NCI-H1436 (cell line): ENCODE results near the gene TANGO6.
"Not testable (repeated sequence)": the region's sequence is repeated elsewhere in the genome, so short reads cannot be mapped to it uniquely, and the experiment has no call there.

Source experiments
- DNase-seq: peaks from one replicate; lab custom pipeline; 2025; lab: John Stamatoyannopoulos, UW

TANGO6 gene

GRCh38 chr16:68969338-68969737 is 126.0 kb downstream of the TANGO6 start:
- no peak for DNase-seq

- DNase-seq: no peak
These were observed 128.7 kb downstream of the TANGO6 start for GRCh38 chr16:68972013-68972412.

- DNase-seq: peak; percentile 22
These were observed 129.4 kb downstream of the TANGO6 start for GRCh38 chr16:68972720-68973119.

DNA sequence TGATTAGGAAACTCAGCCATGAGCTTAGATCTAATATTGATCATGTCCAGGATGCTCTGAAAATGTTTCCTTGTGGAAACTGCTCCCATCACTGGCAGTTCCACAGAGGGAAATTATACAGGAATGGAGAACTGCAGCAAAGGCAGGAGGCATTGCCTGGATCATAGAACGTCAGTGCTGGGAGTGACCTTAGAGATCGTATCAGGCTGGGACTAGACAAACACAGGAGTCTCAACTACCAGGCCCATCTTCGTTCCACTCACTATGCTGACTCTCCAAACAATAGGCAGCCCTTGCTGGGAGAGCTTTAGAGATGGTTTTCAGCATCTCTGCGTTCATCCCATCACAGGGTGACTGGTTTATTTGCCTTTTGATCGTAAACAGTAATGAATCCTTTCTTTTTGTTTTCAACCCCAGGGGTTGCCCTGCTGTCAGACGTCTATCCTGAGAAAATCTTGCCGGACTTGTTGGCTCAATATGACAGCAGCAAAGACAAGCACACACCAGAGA is 130.3 kb downstream of the TANGO6 start:
- DNase-seq: no peak

DNA sequence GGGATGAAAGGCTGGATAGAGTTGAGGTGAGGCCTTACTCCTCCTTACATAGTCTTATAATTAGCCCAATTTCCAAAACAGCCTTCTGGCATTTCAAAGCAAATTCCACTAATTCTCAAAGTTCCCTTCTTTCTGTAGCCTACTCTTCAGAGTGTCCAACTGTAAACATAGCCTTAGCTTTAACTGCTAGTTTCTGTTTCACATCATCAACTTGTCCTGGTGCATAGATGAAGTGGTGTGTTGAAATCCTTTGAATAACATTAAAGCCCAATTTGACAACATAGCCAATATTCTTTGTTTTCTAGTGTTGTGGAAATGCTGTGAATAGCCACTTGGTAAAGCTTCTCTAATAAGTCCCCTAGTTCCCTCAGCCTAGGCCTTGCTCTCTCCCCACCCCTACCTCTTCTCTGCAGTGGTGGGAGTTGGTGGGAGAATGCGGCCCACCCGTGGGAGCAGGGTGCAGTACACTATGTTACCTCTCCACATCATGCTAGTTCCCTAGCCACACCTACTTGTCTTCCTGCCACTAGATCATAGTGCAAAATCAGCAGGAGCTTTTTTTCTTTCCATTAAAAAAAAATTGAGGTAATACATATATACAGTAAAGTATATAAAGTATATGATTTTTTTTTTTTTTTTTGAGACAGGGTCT is 135.1 kb downstream of the TANGO6 start:
- DNase-seq: no peak

DNA sequence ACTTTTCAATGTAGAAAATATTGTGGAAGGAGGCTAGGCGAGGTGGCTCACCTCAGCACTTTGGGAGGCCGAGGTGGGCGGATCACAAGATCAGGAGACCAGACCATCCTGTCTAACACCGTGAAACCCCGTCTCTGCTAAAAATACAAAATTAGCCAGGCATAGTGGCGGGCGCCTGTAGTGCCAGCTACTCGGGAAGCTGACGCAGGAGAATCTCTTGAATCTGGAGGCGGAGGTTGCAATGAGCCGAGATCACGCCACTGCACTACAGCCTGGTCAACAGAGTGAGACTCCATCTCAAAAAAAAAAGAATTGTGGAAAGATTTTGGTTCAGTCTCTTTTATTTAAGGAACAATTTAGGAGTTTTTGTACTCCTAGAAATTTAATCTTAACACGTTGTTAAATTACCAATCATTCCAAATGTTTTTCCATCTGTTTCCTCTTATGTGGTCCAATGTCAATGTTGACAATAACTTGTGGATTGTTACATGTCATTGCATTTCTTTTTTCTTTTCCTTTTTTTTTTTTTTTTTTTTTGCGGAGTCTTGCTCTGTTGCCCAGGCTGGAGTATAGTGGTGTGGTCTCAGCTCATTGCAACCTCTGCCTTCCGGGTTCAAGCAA is 137.5 kb downstream of the TANGO6 start:
- DNase-seq: no peak

GRCh38 chr16:68981971-68982370 is 138.6 kb downstream of the TANGO6 start:
- DNase-seq: no peak

DNA sequence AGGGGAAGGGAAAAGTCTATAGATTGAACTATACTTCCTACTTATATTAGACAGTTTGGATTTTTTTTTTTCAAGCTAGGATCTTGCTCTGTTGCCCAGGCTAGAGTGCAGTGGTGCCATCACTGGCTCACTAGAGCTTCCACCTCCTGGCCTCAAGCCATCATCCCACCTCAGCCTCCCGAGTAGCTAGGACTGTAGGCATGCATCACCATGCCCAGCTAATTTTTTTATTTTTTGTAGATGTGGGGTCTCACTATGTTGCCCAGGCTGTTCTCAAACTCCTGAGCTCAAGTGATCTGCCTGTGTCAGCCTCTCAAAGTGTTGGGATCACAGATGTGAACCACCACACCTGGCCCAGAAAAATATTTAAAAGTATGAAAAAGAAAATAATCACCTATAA is 141.1 kb downstream of the TANGO6 start:
- DNase-seq: no peak

DNA sequence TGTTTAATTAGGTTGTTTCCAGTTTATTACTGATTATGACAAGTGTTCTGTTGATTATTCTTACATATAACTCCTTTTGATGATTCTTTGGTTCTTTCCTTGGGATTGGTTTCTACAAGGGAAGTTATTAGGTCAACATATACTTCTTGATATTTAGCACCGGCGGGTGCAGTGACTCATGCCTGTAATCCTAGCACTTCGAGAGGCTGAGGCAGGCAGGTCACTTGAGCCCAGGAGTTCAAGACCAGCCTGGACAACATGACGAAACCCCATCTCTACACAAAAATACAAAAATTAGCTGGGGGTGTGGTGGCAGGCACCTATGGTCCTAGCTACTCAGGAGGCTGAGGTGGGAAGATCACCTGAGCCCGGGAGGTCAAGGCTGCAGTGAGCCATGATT is 141.9 kb downstream of the TANGO6 start:
- no peak for DNase-seq

DNA sequence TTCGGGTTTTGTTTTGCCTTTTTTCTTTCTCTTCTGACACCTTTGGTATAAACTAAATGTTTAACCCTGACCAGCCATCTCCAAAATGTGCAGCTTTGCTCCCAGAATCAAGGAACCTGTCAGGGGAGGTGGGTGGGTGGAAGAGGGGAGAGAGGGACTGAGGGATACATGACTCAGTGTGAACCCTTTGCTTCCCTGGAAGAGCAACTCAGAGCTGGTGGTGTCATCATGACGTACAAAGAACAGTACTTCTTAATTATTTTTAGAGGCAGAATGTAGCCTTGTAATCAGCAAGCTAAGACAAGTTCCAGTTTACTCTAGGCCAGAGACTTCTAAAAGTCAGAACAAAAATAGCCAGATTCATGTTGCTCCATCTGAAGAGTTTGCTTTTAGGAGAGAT is 142.5 kb downstream of the TANGO6 start:
- no peak for DNase-seq

DNA sequence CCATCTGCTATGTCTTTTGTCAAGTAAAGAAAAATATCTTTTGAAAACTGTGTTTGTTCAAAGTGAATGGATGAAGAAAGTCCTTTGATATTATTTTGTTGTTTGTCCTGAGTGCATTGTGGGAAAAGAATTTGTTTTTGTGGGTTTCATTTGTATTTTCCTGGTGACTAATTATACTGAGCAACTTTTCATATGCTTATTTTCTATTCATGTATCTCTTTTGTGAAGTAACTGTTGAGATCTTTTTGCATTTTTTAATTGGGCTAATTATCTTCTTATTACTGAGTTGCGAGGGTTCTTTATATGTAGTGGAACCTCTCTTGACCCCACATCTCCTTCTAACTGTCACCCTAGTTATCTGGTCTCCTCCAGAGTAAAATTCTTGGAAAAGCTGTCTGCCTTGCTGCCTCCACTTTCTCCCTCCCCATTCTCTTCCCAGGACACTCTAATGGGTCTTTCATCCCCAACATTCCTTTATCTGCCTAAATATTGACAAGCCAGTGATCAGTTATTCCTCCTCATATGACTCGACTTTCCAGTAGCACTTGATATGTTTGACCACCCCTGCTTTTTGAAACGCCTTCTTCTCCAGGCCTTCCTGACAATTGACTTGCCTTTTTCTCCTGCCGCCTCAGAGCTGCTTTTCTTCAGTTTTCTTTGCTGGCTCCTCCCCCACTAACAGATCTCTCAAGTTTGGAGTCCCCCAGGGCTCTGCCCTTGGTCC is 144.6 kb downstream of the TANGO6 start:
- DNase-seq: no peak

GRCh38 chr16:68990172-68990845 is 147.0 kb downstream of the TANGO6 start:
- not testable (repeated sequence) for DNase-seq

- no peak for DNase-seq
These were observed 147.7 kb downstream of the TANGO6 start for GRCh38 chr16:68991075-68991474.

DNA sequence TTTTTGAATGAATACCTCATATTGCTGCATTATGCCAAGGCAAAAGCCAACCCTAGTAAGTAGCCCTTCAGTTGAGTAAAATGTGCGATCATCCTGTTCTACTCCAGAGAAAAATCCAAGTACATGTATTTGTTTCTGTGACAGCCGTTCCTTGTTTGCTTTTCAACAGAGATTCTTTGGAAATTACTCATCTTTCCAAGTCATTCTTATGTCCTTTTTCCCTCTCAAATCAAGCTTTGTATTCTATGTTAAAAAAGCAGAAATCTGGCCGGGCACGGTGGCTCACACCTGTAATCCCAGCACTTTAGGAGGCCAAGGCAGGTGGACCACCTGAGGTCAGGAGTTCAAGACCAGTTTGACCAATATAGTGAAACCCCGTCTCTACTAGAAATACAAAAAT is 149.2 kb downstream of the TANGO6 start:
- no peak for DNase-seq

DNA sequence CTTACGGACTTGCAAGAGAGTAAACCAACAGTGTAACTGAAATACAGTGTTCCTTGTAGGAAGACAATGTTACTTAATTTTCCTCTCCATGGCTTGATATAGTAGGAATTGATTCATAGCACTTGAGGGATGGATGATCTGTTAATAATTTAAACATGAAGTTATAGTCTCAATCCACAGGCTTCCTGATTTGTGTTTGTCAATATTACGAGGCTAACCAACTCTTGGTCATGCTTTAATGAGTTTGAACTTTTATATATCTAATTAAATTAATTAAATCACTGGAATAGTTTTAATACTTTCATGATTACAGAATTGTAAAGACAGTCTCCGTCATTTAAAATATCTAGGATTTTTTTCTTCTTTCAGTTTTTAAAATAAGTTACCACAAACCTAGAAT is 150.1 kb downstream of the TANGO6 start:
- no peak for DNase-seq

GRCh38 chr16:68993885-68994284 is 150.6 kb downstream of the TANGO6 start:
- DNase-seq: no peak

- no peak for DNase-seq
These were observed 151.0 kb downstream of the TANGO6 start for GRCh38 chr16:68994324-68994723.

DNA sequence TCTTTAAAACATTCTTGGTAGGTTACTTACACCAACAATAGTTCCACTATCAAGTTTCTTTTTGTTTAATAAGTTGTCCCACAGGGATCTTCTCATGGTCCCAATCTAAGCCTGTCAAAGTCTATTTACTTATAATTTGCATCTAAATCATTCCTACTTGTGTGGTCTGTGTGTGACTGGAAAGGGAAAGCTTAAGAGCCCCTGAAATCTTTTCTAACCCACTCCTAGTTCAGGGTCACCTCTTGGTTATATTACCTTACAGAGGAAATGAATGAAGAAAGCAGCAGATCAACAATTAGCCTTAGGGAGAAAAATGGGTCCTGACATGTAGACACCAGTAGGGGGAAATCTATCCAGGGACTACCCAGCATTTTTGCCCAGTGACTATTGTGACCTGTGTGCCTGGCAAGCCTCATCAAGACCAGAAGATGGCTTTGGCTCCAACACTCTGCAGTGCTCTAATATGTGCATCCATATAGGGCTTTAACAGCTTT is 151.7 kb downstream of the TANGO6 start:
- DNase-seq: peak; percentile 51

DNA sequence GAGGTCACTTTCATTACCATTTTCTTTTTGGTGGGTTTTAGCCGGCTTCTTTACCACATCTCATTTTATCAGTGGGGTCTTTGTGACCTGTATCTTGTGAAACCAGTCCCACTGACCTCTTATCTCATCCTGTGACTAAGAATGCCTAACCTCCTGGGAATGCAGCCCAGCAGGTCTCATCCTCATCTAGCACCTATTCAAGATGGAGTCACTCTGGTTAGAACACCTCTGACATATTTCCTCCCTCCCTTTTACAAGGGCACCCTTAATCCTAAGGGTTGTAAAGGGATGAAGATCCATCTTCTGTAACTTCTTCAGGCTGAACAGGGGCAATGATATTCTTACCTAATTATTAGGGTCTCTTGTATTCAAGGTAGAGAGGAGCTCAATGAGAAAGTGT is 154.2 kb downstream of the TANGO6 start:
- DNase-seq: no peak

GRCh38 chr16:68999114-68999513 is 155.8 kb downstream of the TANGO6 start:
- no peak for DNase-seq

DNA sequence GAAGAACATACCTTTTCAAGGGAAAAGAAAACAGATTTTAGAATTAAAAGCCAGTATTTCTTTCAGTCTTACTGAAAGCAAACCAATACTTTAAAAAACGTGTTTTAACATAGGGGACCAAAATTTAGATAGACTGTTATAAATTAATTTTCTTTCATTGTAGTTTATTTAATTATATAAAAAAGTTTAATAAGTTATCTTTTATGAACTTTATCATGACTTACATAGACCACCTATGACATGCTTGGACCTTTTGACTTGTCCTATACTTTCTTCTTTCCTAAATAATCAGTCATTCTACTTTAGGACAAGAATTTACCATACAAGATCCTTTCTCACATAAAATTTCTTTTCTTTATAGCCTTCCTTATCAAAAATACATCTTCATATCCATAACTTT is 160.2 kb downstream of the TANGO6 start:
- no peak for DNase-seq

DNA sequence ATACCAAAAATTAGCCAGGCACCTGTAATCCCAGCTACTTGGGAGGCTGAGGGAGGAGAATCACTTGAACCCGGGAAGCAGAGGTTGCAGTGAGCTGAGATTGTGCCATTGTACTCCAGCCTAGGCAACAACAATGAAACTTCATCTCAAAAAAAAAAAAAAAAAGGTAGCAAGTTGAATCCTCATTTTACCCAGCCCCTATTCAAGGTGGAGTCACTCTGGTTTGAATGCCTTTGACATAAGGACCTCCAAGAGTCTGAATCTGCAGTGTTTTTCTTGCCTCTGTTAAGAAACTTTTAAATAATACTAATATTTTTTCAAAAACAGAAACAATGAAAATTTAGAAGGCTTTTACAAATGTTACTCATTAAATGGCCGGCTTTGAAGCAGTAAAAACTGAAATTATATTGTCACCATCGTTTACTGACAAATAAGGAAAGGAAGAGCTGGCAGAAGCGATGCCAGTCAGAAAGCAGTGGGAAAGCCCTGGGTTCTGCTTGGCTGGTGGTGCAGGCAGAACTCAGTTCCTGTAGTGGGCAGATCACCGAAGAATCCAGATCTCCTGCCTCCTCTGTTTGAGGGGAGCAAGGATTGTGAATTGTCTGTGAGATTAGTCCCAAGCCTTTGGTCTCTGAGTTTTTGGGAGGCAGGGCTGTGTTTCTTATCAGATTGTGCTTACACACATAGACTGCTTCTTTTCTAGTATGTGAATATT is 162.5 kb downstream of the TANGO6 start:
- DNase-seq: no peak
